Measurements from ENCODE around the gene CYTH3.

DNA sequence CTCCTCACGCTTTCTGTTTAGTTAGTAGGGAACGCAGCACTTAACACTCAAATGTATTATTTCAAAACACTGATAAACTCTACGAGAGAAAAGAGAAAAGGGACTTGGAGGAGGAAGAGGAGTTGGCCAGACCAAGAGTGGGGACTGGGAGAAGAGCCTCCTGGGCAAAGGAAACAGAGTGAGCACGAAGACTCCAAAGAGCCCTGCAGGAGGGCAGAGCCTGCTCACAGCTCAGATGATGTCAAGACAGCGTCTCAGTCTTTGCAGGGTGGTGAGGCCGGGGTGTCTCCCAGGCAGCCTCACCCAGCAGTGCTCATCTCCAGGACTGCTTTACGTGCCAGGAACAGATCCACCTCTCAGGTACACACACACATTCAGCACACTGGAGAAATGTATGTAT is 41.2 kb downstream of the CYTH3 start:
- no peak for TF ChIP-seq POLR2AphosphoS5 (IDR thresholded peaks at IDR 0.05; ENCODE audit: insufficient read depth in 1 of 2, low read depth in 1 of 2)
- TF ChIP-seq, protein P1, sequence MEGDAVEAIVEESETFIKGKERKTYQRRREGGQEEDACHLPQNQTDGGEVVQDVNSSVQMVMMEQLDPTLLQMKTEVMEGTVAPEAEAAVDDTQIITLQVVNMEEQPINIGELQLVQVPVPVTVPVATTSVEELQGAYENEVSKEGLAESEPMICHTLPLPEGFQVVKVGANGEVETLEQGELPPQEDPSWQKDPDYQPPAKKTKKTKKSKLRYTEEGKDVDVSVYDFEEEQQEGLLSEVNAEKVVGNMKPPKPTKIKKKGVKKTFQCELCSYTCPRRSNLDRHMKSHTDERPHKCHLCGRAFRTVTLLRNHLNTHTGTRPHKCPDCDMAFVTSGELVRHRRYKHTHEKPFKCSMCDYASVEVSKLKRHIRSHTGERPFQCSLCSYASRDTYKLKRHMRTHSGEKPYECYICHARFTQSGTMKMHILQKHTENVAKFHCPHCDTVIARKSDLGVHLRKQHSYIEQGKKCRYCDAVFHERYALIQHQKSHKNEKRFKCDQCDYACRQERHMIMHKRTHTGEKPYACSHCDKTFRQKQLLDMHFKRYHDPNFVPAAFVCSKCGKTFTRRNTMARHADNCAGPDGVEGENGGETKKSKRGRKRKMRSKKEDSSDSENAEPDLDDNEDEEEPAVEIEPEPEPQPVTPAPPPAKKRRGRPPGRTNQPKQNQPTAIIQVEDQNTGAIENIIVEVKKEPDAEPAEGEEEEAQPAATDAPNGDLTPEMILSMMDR (IDR thresholded peaks at IDR 0.05), result no peak

Measured in vagina (tissue), 2 donors.